ENCODE results near the gene CCDC74A.
"Not testable (repeated sequence)": the region's sequence is repeated elsewhere in the genome, so short reads cannot be mapped to it uniquely, and the experiment has no call there.

GRCh38 chr2:131491469-131491836 lies 36.2 kb upstream of the CCDC74A start:
- not testable (repeated sequence) for TF ChIP-seq CTCF (conservative IDR thresholded peaks at IDR 0.05; ENCODE audit: low read length); EZH2phosphoT487 (IDR thresholded peaks at IDR 0.05; ENCODE audit: borderline replicate concordance)
